GM18498 (cell line): Measurements from ENCODE around the gene CCDC71.

ENCODE experiments used
- ATAC-seq: cut with Tn5 transposase; IDR thresholded peaks from one replicate; pipeline ENCODE4 v1.9.1; 2021; ENCODE audit warnings: mild to moderate bottlenecking, moderate library complexity; ENCODE audit not compliant: unreplicated experiment

Gene CCDC71

GRCh38 chr3:49165771-49166751, at the start of gene CCDC71:
CCDC71 (minus strand) TSS chr3:49166331; CDS start chr3:49164208, 2,123 bp downstream.
- peak; percentile 78 for ATAC-seq

- no peak for ATAC-seq
Measured at GRCh38 chr3:49213998-49214397, 47.9 kb upstream of the CCDC71 start.

GRCh38 chr3:49213541-49213943, 47.4 kb upstream of the CCDC71 start:
- ATAC-seq = no peak

GRCh38 chr3:49199900-49200281, 33.8 kb upstream of the CCDC71 start:
- no peak for ATAC-seq

GRCh38 chr3:49199239-49199899, 33.2 kb upstream of the CCDC71 start:
- no peak for ATAC-seq

DNA sequence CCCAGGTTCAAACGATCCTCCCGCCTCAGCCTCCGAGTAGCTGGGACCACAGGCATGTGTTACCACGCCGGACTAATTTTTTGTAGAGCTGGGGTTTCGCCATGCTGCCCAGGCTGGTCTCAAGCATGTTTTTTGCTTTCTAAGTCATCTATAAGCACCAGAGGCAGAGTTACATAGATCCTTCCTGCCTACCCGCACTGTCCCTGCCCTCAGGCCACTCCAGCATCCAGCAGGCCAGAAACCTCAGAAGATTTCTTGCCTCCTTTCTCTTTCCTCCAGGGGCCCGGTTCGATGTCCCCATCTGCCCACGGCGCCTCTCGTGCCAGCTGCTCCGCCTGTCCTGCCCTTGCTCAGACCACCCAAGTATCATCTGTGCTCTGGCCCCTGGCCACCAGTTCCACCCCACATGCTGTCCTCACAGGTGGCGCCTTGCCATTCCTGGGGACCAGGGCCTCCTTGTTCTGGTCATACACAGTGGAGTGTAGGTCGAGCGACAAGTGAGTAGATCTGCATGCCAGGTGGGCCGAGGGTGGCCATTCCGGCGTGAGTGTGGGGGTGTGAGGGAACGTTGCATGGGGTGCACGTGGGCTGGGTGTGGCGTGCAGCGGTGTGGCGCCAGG, 32.6 kb upstream of the CCDC71 start:
- ATAC-seq = no peak

DNA sequence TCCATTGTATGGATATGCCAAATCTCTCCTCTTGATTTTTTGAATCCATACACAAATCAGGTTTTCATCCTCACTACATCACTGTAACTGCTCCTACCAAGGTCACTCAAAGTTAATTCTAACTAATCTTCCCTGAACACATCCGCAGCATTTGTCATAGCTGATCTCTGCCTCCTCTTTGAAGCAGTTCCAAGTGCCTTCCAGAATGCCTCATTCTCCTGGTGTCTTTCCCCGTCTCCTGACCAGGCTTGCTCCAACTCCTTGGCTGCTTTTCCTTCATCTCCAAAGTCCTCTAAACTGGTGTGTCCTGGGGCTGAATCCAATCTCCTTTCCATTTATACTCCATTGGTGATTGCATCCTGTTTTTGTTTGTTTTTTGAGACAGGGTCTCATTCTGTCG, 32.0 kb upstream of the CCDC71 start:
- ATAC-seq = no peak

- no peak for ATAC-seq
Measured at GRCh38 chr3:49191741-49192140, 25.6 kb upstream of the CCDC71 start.

- no peak for ATAC-seq
Measured at GRCh38 chr3:49183873-49184272, 17.7 kb upstream of the CCDC71 start.

DNA sequence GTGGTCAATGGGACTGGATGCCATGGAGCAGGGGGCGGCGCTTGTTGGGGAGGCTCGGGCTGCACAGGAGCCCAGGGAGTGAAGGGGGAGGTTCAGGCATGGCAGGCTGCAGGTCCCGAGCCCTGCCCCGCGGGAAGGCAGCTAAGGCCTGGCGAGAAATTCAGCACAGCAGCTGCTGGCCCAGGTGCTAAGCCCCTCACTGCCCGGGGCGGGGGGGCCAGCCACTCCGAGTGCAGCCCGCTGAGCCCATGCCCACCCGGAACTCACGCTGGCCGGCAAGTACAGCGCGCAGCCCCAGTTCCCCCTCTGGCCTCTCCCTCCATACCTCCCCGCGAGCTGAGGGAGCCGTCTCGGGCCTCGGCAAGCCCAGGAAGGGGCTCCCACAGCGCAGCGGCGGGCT, 16.6 kb upstream of the CCDC71 start:
- ATAC-seq = no peak

DNA sequence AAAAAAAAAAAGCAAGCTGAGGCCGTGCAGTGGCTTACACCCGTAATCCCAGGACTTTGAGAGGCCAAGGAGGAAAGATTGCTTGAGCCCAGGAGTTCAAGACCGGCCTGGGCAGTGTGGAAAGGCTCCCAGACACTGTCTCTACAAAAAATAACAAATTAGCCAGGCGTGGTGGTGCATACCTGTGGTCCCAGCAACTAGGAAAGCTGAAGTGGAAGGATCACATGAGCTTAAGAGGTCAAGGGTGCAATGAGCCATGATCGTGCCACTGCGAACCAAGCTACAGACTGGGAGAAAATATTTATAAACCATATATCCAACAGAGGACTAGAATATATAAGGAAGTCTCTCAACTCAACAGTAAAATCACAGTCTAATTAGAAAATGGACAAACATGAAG, 15.2 kb upstream of the CCDC71 start:
- no peak for ATAC-seq

- no peak for ATAC-seq
Measured at GRCh38 chr3:49180116-49180515, 14.0 kb upstream of the CCDC71 start.

GRCh38 chr3:49177073-49177472, 10.9 kb upstream of the CCDC71 start:
- no peak for ATAC-seq

DNA sequence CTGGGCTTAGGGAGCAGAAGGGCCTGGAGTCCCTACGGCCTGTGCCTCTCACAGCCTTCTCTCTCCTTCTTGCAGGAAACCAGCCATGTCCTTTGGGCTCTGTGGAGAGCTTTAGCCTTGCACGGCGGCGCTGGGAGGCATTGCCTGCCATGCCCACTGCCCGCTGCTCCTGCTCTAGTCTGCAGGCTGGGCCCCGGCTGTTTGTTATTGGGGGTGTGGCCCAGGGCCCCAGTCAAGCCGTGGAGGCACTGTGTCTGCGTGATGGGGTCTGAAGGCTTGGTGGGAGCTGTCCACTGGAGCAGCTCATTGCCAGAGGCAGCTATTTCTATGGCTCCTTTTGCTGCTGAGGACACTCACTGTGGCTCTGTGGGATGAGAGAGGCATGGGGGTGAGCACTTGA, 9.4 kb upstream of the CCDC71 start:
- no peak for ATAC-seq

DNA sequence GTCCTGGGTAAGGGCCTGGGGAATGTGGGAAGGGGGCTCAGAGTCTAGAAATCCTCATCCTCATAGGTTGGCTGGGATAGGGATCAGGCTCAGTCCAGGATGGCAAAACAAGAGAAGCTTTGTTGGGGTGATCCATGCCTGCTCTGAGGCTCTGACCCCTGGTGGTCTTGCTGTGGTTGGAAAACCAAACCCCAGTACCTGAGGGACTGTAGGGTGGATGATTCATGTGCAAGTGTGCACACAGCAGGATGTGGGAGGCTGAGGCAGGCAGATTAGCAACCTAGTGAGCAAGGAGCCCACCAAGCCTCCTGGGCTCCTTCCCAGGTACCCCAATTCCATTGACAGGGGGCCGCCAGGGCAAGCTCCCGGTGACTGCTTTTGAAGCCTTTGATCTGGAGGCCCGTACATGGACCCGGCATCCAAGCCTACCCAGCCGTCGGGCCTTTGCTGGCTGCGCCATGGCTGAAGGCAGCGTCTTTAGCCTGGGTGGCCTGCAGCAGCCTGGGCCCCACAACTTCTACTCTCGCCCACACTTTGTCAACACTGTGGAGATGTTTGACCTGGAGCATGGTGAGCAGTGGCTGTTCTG, 8.4 kb upstream of the CCDC71 start:
- ATAC-seq = no peak

GRCh38 chr3:49173792-49174170, 7.7 kb upstream of the CCDC71 start:
- ATAC-seq = no peak

- ATAC-seq = no peak
Measured at GRCh38 chr3:49173116-49173791, 7.1 kb upstream of the CCDC71 start.

GRCh38 chr3:49172551-49173041, 6.5 kb upstream of the CCDC71 start:
- no peak for ATAC-seq

- no peak for ATAC-seq
Measured at GRCh38 chr3:49171775-49172500, 5.8 kb upstream of the CCDC71 start.
